HS-5 (cell line): ENCODE measurements around the gene IFFO2.
"Not testable (repeated sequence)": the region's sequence is repeated elsewhere in the genome, so short reads cannot be mapped to it uniquely, and the experiment has no call there.

Source experiments
- DNase-seq: peaks from one replicate; pipeline ENCODE4 v3.0.0-alpha.2; 2012; ENCODE audit warnings: low read depth

Gene IFFO2

DNA sequence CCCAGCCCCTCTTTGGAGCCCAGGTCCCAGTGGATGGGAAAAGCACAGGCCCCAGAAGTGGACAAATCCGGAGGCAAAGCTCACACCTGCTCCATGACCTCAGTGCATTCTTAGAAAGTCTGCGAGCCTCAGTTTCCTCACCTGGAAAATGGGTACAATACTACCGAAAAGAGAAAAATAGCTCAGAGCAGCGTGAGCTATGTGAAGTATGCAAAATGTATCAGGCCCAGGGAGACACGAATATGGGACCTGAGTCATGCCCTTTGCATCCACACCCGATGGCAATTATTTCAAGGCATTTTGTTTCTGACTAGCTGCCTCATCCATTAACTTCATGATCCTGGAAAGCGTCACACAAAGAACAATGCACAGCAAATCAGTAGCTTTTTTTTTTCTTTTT, 63.4 kb downstream of the IFFO2 start:
- no peak for DNase-seq

DNA sequence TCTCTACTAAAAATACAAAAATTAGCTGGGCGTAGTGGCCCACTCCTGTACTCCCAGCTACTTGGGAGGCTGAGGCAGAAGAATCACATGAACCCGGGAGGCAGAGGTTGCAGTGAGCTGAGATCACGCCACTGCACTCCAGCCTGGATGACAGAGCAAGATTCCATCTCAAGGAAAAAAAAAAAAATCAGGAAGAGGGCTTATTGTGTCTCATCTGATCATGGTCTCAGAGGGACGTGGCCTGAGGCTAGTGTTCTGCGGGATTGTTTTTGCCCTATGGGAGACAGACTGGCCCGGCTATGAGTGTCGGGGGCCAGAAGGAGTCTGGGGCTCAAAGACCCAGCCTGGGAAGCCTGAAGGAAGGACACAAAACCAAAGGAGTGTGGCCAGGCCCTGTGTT, 64.6 kb downstream of the IFFO2 start:
- not testable (repeated sequence) for DNase-seq

- no peak for DNase-seq
Observed at GRCh38 chr1:18891426-18891780, 65.1 kb downstream of the IFFO2 start.

DNA sequence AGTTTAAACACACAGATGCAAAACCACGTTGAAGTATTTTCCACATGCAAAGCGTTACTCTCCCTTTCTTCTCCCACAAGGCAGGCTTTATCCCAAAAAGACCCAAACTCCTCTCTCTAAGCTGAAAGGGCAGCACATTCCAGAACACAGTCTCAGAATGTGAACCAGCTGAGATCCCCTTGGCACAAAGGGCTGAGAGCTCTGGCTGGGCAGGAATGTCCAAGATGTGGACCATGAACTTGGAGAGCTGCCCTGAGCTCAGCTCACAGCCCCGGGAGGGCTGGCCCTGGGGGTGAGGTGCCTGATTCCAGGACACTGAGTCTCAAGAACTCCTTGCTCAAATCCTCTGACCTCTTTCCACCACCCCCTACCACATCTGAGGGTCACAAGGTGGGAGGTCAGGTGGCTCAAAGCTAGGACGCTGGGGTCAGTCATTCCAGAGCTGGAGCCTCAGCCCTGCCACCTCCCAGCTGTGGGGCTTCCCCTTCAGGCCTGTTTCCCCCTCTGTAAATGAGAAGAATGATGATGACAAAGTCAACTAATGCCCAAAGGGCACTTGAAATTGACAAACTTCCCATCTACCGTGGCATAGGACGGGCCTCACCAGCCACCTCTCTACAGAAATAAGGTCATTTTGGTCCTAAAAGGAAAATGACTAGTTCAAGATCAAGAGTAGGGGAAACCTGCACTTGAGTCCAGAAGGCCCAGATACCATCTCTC, 65.6 kb downstream of the IFFO2 start:
- DNase-seq = no peak

GRCh38 chr1:18886003-18886335, 70.5 kb downstream of the IFFO2 start:
- DNase-seq = no peak

DNA sequence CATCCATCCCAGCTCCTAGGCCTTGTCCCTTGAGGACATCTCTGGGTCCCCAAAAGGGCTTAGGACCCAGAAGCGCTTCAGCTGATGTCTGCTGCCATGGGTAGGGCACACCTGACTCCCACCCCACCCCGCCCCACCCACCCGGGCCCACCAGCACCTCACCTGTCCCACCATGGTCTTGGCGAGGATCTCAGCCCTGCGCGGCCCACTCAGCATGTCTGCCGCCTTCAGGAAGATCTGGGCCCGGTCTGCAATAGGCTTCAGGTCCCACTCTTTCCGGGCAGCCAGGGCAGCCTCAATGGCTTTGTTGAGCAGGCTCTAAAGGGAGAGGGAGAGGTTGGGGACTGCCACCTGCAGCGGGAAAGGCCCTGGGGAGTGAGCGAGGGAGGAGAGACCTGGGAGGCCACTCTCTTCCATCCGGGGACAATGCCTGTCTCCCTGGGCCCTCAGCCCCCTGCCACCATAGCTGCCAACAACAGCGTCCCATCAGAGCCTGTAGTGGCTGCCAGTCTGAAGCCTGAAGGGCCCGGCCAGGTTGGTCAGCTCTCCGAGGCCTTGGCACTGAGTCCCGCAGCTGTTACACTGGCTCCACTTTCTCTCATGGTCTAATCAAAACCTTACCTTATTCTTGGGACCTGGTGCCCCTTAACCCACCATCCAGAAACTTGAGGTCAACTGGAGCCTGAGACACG, 71.0 kb downstream of the IFFO2 start:
- DNase-seq = no peak

DNA sequence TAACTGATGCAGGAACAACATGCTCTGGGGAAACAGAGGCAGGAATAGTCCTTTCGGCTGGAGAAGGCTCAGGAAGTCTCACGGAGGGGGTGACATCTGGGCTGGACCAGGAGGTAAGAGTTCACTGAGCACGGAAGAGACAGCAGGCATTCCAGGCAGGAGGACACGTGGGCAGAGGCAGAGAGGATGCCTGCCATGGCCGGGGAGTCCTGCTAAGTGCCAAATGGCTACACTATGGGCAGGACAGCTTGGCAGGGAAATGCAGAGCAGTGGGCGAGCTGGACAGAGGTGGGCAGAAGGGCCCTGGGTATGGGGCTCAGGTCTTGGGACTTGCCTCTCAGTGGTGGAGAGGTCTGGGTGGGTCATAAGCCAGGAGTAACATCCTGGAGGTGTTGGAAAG, 71.7 kb downstream of the IFFO2 start:
- no peak for DNase-seq

DNA sequence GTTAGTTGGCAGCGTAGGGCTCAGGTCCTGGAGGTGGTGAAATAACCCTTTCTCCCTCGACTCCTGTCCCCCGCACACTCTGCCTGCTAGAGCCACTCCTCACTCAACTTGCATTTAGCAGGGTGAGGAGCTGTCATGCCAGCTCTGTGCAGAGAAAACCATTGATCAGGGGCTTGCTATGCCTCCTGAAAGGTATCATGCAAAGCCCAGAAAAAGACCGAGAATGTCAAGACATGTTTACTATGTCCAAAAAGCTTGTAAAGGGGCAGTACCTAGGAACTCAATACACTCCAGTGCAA, 72.1 kb downstream of the IFFO2 start:
- DNase-seq = no peak

DNA sequence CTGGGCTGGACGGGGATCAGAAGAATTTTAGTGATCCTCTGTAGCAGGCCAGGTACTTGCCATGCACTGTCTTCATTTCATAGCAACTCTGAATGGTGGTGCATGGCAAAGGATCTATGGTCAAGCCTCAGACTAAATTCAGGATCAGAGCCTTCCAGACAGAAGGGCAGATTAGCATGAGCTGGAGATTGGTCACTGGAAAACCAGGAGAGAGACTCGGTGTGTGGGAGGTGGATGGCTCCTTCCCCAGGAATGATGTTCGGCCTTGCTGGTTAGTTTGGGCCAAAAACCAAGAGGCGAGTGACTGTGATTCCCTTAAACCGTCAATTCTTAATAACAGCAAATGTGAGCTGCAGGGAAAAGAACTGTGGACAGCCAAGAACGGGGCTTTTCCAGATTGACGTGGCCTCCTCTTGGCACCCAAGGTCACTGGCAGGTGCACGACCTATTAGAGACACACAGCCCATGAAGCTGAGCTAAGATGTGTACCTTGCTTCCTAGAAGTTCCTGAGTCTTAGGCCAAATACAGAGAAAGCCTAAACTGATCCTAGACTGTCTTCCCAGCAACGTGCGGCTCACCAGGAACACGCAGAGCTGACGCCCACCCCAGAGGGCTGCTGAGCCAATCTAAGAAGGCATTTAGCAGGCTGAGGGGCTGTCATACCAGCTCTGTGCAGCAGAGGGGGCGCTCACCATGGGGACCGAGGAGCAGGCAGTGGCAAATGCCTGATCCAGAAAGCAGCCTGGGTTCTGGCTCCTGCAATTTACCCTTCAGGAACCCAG, 72.6 kb downstream of the IFFO2 start:
- no peak for DNase-seq

- DNase-seq = no peak
Observed at GRCh38 chr1:18883079-18883478, 73.4 kb downstream of the IFFO2 start.

DNA sequence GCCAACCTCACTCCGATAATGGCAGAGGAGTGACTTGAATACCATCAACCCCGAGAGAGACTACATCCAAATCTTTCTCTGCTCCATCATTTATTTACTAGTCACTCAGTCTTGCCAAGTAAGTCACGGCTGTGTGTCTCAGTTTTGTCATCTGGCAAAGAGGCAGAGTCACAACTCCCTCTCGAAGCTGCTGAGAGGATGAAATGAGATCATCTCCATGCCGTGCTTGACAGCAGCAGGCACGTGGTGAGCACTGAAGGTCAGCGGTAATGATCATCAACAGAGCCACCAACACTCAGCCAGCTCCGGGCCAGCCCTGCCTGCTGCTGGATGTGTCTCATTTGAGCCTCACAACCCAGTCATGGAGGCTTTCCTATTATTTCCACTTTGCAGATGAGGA, 74.0 kb downstream of the IFFO2 start:
- no peak for DNase-seq

GRCh38 chr1:18881642-18882431, 74.6 kb downstream of the IFFO2 start:
- no peak for DNase-seq

GRCh38 chr1:18881164-18881563, 75.3 kb downstream of the IFFO2 start:
- DNase-seq = no peak

DNA sequence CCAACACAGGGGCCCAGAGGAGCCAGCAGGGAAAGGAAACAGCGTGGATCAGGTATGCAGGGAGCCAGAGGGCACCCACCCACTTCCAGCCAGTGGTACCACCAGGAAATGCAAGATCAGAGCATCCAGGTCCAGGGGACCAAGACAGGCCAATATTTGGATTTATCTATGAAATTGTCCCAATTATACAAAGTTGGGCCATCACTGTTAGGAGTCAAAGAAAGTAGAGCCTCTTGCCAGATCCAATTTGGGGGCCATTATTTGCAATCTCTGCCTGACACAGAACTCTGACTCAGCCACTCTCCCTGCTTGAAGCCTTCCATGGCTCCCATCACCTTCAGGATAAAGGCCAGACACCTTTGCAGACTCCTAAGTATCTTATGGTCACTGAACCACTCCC, 75.9 kb downstream of the IFFO2 start:
- no peak for DNase-seq

DNA sequence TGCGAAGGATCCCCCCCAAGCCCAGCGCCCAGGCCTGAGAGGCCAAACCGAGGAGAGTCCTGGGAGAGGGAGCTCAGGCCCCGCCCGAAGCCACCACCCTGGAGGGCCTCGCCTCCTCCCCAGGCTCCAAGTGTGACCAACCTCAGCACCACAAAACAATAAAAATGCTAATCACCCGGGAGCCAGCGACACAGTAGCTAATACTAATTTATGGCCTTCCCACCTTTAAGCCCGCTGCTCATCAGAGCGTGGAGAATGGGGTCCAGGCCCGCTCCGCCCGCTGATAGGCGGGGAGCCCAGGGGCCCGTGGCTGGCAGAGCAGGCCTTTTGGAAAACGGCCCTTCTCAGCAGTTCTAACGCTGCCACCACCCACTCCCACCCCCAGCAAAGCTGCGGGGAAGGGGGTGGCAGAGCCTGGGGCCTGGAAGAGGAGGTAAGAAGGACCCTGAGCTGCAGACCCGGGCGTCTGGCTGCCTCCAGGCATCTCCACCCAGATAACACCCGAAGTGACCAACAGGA, 76.6 kb downstream of the IFFO2 start:
- no peak for DNase-seq

- DNase-seq = no peak
Observed at GRCh38 chr1:18879215-18879790, 77.2 kb downstream of the IFFO2 start.

DNA sequence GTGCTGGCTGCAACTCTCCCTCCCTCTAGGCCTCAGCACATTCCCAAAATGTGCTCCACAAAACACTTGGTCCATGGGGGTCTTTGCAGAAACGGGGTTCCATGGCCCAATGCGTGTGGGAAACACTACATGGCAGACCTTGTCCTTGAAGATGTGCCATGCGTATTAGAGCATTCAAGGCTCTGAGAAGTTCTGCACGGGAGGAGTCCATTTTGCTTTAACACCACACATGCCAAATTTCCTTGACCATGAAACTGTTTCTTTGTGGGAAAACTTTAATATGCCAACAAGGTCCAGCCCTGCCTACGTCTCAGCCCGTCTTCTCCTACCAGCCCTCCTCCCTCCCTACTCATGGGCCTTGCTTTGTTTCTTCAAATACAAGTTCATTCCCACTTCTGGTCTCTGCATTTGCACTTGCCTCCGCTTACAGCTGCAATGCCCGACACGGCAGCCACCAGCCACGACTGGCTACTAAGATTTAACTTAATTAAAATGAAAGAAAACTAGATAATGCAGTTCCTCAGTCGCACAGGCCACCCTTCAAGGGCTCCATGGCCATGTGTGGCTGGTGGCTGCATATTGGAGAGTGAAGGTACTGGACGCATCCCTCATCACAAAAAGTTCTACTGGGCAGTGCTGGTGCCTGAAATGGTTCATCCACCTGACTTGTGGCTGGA, 77.8 kb downstream of the IFFO2 start:
- DNase-seq = no peak

DNA sequence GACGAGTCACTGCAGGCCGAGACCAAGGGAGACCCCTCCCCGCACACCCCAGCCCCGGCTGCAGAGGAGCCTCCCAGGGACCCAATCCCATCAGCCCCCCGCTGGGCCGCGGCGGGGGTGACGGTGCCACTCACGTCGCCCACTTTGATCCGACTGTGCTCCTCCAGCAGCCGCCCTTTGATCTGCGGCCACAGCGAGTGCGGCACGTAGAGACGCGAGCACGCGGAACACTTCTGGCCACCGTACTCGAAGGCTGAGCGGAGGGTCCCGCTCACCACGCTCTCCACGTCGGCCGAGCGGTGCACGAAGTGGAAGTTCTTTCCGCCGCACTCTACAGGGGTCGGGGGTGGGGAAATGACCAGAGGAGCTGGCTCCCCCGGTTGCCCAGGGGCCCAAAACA, 79.2 kb downstream of the IFFO2 start:
- DNase-seq = no peak

DNA sequence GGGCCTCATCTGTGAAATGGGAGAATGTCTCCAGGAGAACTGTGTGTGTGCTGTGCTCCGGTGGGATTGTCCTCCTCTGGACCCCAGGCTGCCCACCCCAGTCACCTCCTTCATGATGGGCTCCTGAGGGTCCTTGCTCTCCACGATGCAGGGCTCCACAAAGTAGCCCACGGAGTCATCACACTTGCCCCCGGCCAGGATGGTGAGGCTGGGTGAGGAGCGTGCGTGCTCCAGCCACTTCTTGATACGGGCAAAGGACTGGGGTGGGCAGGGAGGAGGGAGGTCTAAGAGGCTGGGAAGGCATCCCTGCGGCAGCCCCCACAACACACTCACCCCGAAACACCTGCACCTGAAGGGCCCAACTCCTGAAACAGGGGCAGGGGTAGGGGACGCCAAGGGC, 80.3 kb downstream of the IFFO2 start:
- no peak for DNase-seq

GRCh38 chr1:18875796-18876128, 80.7 kb downstream of the IFFO2 start:
- DNase-seq = no peak

GRCh38 chr1:18875107-18875795, 81.2 kb downstream of the IFFO2 start:
- DNase-seq = no peak
